Activated CD8-positive, alpha-beta memory T cell treated with anti-CD3 and anti-CD28 coated beads for 24 hours (primary cell): ENCODE measurements around the gene REG4.
"Not testable (repeated sequence)": the region's sequence is repeated elsewhere in the genome, so short reads cannot be mapped to it uniquely, and the experiment has no call there.

Experiments used
- DNase-seq: peaks from one replicate; pipeline ENCODE4 v3.0.0-alpha.2; 2020

The REG4 gene

DNA sequence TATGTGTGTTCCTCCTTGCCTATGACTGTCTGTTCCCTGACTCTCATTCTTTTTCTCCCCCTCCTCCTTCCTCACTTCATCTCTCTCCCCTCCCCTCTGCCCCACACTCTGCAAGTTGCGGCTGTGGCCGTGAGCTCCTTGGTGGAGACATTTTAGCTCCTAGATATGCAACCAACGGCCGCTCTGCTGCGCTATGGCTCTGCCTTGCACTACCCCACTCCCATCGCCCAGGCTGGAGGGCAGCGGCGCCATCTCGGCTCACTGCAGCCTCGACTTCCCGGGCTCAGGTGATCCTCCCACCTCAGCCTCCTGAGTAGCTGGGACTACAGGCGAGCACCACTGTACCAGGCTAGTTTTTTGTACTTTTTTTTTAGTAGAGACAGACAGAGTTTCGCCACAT lies 5.5 kb downstream of the REG4 start:
- no peak for DNase-seq

DNA sequence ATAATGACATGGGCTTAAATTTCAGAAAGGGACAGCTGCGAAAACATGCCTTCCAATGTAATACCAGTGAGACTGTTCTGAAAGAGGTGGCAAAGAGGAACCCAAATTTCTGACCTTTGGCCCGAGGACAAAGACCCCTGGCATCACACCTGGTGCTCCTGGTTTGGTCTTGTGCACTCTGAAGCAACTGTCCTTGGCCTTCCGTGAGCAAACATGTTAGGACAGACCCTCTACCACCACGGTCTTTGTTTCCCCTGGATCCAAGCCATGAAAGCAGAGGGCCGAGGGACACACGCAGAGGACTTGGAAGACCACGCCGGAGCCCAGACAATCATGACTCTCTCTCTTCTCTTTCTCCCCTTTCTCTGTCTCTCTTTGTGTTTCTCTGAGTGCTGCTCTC lies 6.0 kb downstream of the REG4 start:
- DNase-seq: no peak

DNA sequence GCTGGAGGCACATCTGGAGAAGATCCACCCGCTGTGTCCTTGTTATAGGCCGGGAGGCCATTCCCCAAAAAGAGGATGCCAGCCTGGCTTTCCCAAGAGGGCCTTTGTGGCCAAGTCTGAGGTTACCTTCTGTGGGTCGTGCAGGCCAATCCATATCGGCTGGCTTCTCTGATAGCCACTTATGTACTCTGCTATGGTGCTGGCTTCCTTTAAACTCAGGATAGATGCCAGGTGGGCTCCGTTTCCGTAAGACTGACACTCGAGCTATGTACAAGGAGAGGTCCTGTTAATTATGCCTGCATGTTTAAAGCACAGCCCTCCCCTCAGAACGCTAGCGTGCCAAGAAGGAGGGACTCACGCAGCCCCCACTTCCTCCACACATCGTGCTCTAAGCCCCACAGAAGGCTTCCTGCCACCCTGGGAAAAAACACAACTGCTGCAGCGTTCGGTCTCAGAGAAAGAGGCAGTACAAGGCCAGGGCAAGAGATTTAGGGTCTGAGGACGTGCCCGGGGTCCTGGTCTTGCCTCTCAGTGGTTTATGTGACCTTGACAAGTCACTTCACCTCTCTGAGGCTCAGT lies 11.6 kb downstream of the REG4 start:
- DNase-seq: peak; percentile 79

DNA sequence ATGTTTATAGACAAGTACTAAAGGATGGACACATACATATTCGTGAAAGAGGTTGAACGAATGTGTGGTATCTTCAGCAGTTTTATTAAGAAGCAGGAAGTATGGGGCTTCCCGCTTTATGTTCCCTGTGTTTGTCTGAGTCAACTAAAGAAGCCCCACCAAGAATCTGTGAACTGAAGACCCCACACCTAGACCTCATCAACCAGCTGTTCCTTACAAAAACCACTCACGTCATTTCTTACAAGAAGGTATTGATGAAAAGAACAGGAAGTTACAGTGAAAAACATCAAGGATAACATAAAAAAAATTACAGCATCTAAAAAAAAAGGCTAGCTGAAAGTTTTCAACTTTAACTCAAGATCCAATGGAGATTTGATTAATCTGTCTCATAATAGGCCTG lies 12.3 kb downstream of the REG4 start:
- DNase-seq: no peak

DNA sequence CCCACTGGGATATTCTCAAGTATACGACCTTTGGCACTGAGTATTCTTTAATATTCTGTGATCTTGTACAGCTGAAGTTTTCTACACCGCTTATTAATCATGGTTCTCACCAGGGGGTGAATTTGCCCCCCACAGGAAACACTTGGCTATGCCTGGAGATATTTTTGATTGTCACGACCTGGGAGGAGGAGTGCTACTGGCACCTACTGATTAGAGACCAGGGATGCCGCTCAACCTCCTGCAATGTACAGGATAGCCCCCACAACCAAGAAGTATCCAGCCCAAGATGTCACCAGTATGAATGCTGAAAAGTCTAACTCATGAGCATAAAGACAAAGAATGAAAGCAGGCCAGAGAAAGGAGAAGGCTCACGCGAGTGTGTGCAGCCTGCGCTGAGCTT lies 13.7 kb downstream of the REG4 start:
- no peak for DNase-seq

DNA sequence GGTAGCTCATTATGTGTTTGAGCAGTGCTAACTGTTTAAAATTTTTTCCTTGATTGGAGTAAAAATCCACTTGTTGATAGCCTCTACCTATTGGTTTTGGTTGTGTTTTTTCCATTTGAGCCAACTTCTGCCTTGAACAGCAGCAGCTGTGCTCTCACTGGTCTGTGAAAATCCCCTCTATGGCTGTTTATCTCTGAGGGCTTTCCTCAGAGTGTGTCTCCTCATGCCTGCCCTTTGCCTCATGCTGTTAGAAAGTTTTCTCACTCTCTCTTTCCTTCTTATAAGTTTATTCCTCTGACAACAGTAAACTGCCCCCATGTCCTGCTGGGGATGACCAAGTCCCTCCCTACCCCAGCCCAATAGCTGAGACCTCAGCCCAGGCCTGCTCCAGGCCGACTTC lies 14.1 kb downstream of the REG4 start:
- DNase-seq: no peak

DNA sequence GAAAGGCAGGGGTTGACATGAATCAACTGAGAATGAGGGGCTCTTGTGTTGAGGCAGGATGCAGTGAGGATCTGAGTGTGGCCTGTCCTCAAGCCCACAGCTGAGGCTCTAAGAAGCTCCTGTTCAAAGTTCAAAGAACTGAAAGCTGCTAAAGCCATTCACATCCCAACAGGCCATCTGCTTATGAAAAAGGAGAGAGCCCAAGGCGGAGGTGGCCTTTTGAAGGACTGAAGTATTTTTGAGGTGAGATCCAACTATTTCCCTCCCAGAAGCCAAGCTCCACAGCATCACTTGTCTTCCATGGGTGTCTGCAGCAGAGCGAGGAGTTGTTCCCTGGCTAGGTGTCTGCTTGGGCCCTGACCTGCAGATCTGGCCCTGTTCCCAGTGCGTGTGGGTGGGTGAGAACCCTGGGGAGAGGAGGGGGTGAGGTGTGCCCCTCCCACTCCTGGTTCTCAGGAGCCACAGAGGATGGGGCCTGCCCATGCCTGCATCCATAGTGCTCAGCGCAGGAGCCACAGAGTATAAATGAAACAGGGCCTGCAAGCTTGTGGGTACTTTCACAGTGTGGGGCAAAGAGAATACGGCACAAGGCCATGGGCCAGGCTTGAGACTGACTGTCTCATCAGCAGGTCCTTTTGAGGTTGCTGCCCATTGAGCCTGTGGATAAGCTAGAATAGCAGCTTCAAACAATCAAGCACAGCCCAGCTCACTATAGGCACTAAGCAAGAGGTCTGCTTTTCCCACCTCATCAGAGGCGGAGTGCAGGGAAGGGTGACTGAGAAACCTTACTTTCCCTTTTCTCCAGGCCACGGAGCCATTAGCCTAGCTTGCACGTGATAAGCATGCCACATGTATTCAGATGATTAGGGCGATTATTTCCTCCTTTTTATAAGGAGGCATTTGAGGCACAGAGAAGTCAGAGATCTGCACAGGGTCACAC lies 15.7 kb downstream of the REG4 start:
- DNase-seq: no peak

DNA sequence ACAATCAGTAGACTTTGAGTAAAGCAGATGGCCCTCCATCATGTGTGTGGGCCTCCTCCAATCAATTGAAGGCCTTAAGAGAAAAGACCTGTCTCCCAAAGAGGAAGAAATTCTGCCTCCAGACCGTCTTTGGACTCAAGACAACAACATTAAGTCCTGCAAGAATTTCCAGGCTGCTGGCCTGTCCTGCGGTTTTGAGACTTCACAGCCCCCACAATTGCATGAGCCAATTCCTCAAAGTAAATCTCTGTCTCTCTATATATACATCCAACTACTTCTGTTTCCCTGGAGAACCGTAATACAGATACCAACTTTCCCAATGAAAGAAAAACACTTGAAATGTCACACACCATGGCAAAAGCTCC lies 16.4 kb downstream of the REG4 start:
- DNase-seq: no peak

DNA sequence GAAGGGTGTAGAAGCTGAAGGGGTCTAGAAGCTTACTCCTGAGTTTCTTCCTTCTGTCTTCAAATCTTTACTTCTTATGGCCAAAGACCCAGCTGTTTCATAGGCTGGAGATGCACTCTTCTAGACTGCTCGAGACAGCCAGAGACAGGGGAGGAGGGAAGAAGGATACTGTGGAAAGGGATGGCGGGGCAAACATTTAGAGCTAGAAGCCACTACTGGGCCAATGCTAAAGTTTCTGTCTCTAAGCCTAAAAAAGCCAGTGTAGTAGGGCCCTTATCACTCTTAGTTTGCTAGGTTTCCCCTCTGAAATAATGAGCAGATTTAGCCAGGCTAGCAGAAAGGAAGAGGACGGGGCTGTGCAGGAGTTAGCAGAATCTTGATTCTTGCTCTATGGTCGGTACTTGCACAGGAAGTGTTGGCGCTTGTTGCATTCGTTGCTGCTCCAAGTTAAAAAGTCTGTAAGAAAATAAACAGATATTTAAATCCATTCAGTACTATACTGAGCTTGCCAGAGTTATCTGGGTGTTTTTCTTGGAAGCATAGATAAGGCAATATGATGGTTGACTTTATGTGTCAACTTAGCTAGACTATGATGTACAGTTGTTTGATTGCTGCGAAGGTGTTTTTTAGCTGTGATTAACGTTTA lies 16.9 kb downstream of the REG4 start:
- no peak for DNase-seq

DNA sequence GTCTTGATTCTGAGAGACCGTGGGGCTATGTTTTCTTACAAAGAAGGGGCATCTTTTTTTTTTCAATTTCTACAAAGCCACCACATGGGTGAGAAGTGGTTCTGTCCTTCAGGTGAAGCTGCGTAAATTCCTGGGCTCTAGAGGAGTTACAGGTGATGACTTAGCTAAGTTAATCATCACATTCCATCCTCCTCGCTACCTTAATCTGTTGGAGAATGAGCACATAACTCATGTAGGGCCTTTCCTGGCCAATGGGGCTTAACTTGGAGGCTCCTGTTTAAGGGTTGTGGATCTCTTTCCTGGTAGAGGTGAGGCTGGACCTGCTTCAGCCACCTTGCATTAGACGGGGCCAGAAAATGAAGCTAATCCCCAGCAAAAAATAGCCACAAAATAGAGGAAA lies 19.9 kb downstream of the REG4 start:
- no peak for DNase-seq

DNA sequence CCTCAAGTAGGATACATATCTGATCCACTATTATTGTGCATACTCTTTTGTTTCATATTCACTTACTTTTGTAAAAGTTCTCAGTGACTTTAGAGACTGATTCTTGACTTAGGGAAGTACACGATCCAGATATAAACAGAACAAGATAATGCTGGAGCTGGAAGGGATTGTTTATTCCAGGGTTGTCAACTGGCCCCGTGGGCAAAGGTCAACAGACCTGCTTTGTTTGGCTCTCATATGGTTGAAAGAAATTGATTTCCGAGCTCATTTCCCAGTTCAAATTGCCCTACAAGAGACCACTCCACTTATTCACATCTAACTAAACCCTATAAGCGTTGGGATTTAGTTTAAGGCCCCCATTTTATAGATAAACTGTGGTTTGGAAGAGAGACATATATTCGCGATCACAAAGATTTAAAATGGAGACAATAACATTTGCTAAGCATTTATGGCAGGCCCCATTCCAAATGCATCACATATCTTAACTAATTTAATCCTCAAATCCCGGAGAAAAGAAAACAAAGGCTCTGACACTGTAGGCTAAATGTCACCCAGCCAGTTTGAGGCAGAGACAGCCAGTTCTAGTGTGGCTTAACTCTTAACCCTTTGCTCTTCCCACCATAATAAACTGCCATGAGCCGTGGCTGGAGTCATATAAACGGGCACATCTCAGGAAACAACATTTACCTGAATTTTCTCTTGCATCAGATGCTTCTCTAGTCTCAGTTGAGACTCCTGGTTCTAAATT lies 20.6 kb downstream of the REG4 start:
- no peak for DNase-seq

DNA sequence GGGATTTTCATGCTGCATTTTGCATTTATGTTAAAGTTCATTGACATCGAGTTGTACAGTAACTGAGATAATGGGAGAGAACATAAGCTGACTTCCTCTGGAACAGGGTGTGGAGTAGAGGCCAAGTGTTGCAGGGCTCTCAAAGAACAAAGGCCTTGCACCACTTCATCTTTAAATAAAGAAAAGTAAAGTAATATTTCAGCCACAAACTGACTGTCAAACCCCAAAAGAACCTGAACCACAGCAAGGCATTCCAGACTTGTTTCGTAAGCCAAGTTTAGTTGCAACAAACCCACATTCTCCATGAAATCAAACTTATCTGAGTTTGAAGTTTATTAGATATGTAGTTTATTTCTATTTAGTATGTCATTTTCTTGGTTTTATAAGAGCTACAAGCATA lies 23.5 kb downstream of the REG4 start:
- no peak for DNase-seq

DNA sequence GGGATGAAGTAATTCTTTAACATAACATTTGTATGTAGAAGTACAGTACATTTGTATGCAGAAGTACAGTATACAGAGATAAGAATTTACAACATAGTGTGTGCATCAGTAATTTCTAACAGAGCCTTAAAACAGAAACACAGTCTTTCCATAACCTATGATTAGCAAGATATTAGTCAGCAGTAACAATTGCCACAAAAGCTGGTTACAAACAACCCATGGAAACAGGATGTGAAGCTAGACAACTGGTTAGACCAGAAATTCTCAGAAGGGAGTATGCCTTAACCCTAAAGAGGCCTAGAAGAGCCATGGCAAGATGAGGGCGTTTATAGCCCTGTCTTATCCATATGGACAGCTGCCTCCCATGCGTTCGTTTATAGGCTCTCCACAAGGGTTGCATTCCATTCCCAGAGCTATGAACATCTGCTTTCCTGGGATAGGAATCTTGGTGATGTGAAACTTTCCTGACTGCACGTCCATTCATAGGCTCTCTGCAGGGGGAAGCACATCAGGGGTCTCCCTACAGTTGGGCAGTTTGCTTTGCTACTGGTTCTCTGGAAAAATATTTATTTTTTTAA lies 24.7 kb downstream of the REG4 start:
- not testable (repeated sequence) for DNase-seq

DNA sequence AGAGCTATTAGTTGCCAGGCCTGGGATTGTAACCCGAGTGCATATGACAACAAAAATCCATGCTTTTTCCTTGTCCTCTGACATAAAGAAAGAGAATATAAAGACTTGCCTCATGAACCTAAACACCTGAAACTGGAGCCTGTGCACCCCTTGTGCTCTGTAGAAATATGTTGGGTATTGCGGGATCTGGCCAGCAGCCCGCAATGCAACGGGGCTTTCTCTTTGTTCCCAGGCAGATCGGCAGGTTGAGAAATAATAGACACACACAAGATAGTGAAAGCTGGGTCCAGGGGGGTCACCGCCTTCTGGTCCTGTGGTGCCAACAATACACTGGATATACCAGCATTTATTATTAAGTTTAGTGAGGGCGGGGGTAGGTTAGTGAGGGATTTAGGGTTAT lies 25.2 kb downstream of the REG4 start:
- DNase-seq: not testable (repeated sequence)

DNA sequence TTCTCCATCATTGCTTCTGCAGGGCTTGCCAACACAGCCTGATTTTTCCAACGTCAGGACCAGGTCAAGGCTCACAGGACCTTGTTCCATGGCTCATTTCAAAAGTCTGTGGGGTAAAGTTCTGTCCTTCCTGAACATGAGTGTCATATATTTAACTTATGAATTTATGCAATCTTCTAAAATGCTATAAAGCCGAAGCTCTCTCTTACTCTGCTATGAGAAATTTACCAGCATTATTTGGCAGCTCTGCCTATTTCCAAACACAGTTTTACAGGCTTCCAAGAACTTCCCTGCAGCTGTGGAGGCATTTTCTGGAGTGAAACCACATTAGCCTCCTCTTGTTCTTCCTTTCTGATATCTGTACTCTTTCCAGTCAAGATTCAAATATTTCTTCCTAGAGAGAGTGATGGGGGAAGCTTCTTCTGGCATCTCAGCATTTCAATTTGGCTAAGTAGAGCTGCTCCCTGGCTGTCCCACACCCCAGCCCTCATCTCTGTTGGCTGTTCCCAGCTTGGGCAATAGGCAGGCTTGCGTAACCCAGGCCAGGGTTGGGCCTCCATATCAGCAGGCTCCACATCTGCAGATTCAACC lies 27.0 kb downstream of the REG4 start:
- no peak for DNase-seq

DNA sequence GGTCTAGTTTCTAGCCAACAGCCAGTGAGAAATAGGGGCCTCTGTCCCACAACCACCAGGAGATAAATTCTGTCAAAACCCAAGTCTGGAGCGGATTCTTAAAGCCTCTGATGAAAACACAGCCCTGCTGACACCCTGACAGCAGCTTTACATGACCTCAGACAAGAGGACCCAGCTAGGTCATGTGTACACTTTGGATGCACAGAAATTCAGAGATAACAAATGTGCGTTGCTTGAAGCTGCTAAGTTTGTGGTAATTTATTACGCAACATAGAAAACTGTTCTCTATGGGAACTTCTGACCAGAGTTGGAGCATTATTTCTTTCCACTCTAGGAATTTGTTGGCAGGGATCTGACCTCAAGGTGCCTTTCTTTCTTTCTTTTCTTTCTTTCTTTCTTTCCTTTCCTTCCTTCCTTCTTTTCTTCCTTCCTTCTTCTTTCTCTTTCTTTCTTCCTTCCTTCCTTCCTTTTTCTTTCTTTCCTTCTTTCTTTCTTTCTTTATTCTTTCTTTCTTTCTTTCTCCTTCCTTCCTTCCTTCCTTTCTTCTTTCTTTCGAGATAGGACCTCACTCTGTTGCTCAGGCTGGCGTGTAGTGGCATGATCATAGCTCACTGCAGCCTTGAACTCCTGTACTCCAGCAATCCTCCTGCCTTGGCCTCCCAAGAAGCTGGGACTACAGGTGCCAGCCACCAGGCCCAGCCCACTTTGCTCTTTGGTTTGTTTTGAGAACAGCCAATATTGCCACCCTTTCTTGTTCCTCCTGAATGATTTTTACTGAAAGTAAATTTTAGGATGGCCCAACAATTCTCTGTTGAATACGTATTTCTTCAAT lies 27.7 kb downstream of the REG4 start:
- DNase-seq: no peak

DNA sequence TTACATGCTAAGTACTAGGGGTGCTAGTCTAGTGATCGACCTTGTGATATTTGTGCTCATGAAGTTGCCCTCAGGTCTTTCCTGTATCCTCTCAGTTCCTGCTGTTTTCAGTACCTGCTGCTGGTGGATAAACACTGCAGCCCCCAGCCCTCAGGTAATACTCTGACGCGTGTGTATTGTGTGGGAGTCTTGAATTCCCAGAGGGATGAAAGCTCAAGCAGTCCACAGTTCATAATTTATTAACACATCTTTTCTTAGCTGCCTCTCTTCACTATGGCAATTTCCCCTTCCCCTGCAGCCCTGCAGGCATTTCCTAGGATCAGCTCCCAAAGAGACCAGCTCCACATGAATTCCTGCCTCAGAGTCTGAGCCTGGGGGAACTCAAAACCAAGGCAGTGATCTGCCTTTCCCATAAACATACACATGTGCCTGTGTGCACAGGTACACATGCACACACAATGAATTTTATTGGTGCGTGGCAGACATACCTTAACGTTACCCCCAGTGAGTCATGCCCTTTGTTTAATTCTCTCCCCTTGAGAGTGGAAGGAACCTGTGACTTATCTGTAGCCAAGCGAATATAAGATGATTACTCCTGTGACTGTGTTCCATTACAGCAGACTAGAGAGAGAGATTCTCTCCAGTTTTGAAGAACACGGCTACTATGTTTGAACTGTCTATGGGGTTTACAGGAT lies 28.5 kb downstream of the REG4 start:
- no peak for DNase-seq

DNA sequence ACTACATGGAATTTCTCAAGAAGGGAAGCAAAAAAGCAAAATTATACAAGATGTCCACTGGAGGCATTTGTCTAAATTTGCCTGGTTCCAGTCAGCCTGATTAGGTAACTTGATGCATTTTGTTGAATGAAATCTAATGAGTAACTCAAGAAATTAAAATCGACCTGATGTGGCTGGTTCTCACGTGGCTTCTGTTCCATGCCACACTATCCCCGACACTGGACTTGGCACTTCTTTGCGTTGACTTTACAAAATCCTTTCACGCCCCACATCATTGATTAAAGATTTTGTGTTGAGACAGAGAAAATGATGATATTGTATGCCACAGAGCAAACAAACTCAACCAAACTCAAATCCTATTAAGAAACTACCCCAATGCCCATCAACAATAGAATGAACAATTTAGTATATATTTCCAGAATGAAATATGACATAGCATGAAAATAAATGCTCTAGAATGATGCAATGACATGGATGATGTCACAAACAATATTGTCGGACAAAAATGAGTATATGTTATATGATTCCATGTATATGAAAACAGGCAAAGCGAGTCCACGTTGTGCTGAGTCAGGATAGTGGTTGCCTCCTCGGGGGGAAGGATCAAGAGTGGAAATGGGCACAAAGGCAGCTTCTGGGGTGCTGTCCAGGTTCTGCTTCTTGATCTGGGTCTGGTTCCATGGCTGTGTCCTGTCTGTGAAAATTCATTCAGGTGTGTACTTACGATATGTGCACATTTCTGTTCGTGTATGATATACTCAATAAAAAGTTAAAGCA lies 29.6 kb downstream of the REG4 start:
- no peak for DNase-seq

DNA sequence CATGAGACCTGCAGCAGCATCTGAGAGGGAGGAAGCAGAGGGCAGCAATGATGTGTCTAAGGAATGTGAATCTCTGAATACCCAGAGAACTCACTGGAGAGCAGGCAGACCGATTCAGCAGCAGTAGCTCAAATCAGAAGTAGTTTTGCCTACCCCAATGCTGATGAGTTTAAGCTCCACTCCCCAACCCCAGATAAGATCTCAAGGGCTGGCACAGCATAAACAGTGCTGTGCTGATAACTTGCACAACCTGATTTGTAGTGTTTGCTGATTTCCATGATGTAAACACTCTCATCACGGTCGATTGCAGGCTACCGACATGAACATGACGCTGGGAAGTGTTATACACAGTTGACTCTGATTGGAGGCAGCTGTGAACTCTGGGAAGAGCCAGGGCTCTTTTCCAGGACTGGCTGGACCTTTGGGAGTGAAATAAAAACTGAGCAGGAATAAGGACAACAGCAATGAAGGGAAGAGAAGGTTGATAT lies 31.3 kb downstream of the REG4 start:
- no peak for DNase-seq
